ENCODE measurements around the gene ROCK1.

ROCK1 gene

GRCh38 chr18:21101172-21101571, 10.4 kb downstream of the ROCK1 start:
- DNase-seq, result no peak

DNA sequence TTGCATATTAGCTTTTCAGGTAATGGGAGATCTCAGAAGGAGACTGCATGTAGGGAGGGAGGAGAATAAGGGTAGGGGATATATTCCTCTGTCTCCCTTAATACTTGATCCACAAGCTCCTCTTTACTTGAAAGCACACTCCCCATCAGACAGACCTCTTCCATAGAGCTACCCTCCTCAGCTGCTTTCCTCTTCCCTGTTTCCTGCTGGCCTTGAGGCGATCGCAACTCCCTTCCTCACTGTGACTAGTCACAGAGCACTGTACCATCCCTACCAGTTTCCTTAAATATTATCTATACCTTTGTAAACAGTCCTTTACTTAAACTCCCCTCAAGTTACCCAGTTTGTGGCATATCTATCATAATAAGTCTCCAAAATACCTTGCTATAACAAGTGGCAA, 10.9 kb downstream of the ROCK1 start:
- no peak for DNase-seq

GRCh38 chr18:21100146-21100545, 11.5 kb downstream of the ROCK1 start:
- DNase-seq, result no peak

- no peak for DNase-seq
These were observed 12.2 kb downstream of the ROCK1 start for GRCh38 chr18:21099442-21099841.

- DNase-seq, result no peak
These were observed 14.9 kb downstream of the ROCK1 start for GRCh38 chr18:21096760-21097159.

GRCh38 chr18:21093133-21093532, 18.5 kb downstream of the ROCK1 start:
- no peak for DNase-seq

DNA sequence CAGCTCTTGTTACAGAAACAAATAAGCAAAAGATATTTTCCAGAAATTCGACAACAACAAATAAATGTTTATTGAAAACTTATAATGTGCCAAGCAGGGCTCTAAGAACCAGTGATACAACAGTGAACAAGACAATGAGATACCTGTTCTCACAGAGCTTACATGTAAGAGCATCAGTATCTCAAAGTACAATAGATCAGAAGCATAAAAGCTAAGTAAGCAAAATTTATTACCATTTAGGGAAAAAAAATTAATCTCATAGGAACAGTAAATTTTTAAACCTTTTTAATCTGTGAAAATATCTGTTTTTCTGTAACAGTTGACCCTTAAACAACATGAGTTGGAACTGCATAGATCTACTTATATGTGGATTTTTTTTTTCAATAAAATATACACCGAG, 20.9 kb downstream of the ROCK1 start:
- no peak for DNase-seq

DNA sequence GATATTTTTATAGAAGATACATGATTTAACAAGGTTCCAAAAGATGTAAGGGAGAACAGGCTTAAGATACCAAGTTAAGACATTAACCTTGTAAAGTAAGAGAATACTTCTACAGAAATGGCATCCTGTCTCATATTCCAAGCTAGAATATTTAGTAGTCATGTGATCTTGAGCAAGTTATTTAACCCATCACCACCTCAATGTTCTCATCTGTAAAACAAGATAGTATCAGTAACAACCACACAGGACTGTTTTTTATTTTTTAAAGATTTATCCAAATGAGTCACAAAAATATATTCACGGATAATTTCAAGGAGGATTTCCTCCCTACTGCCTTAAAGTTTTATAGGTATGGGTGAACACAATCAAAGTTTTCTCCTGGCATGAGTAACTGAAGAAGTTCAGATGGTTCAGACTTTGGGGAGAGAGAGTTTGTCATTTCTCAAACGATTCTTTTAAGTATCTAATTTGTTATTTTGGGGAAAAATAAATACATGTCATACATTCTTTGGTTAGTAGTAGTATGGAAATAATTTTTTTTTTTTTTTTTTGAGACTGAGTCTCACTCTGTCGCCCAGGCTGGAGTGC, 25.9 kb downstream of the ROCK1 start:
- no peak for DNase-seq

- DNase-seq, result no peak
These were observed 27.0 kb downstream of the ROCK1 start for GRCh38 chr18:21084511-21085078.

DNA sequence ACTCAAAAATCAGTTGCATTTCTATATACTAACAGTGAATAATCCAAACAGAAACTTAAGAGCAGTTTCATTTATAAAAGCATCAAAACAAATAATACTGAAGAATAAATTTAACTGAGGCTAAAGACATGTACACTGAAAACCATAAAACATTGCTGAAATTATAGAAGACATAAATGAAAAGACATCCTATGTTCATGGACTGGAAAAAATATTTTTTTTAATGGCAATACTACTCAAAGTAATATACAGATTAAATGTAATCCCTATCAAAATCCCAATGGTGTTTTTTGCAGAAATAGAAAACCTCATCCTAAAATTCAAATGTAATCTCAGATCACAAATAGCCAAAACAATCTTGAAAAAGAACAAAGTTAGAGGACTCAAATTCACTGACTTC, 28.6 kb downstream of the ROCK1 start:
- DNase-seq, result no peak

DNA sequence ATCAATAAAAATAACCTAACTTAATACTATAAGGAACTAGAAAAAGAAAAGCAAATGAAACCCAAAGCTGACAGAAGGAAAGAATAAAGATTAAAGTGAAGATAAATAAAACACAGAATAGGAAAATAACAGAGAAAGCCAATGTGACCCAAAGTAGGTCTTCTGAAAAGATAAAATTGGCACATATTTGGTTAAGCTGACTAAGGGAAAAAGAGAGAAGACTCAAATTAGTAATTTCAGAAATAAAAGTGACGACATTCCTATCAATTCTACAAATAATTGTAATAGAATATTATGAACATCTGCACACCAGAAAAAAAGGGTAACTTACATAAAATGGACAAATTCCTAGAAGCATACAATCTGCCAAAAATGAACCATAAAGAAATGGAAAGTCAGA, 30.2 kb downstream of the ROCK1 start:
- DNase-seq, result no peak

DNA sequence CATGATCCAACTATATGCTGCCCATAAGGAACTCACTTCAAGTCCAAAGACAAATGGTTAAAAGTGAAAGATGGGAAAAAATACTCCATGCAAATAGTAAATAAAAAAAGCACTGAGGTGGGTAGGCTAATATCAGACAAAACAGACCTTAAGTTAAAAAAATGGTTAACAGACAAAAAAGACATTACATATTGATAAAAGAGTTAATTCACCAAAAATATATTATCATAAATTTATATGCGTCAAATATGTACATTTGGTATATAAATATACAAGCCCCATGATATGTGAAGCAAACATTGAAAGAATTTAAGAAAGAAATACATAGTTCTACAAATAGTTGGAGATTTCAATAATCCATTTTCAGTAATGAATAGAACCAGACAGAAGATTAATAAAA, 31.0 kb downstream of the ROCK1 start:
- DNase-seq, result no peak

- no peak for DNase-seq
These were observed 37.0 kb downstream of the ROCK1 start for GRCh38 chr18:21074336-21075323.

GRCh38 chr18:21073180-21073579, 38.4 kb downstream of the ROCK1 start:
- DNase-seq, result no peak

- DNase-seq, result no peak
These were observed 40.5 kb downstream of the ROCK1 start for GRCh38 chr18:21071071-21071470.

DNA sequence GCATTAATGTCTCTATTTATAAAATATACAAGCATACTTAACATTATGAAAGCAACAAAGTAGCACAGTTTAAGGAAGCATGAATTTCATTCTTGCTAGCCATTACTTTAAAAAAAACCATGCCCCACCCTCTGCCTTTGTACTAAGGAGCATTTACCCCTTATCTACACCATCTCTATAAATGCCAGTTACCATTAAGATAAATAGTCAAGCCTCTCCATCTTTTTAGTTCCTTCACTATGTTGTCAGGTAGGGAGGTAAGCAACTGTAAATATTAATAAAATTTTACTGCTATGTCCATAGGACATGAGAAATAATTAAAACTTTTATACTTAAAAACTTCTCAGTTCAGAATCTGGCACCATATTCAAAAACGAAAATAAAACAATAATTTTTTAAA, 42.1 kb downstream of the ROCK1 start:
- no peak for DNase-seq

- no peak for DNase-seq
These were observed 47.3 kb downstream of the ROCK1 start for GRCh38 chr18:21064347-21064746.

- no peak for DNase-seq
These were observed 48.6 kb downstream of the ROCK1 start for GRCh38 chr18:21063011-21063410.

- no peak for DNase-seq
These were observed 54.5 kb downstream of the ROCK1 start for GRCh38 chr18:21057112-21057511.

GRCh38 chr18:21056545-21056944, 55.1 kb downstream of the ROCK1 start:
- no peak for DNase-seq

DNA sequence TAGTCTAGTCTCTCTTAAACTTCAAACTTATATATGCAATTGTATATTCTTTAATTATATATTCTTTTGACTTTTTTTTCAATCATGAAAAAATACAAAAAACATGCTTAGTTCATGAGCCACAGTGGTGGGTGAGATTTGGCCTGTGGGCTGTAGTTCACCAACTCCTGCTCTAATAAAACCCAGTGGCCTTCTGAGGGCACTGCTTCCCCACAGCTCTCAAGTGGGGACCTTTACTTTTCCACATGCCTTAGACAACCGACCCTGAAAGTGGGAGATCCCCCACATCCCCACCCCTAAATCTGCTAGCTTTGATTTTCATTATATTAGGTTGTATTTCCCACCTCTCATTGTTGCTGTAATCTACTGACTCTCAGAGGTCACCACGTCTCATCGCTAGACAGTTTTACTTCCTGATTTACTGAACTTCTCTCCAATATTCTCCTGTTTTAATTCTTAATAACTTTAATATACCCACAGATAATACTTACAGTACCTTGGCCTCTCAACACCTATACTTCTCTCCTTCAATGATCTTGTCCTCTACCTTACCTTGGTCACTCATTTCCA, 57.3 kb downstream of the ROCK1 start:
- no peak for DNase-seq

DNA sequence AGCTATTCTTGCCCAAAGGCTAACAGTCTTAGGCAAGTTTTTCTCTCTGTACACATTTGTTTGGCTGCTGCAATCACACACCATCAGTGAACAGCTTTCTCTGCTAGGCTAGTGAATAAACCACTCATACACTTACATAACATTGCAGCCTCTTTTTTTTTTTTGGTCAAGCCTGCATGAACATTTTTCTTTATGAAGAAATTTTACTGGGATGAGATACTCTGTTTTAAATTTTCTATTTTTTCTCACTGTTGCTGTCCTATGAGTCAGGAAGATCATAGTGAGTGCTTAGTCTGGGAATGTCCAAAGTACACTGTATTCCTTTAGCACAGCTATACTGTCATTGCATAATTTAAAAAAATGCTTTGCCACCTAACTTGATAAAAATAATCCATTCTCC, 58.5 kb downstream of the ROCK1 start:
- DNase-seq, result no peak

DNA sequence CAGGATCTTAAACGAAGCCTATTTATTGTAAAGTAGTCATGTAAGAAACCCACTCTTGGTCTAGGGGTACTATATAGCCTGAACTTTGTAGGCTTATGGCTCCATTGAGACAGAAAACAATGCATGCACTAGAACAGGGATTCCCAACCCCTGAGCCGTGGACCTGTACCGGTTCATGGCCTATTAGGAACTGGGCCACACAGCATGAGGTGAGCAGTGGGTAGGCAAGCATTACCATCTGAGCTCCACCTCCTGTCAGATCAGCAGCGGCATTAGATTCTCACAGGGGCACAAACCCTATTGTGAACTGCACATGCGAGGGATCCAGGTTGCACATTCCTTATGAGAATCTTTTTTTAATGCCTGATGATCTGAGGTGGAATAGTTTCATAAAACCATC, 59.2 kb downstream of the ROCK1 start:
- no peak for DNase-seq

- no peak for DNase-seq
These were observed 60.0 kb downstream of the ROCK1 start for GRCh38 chr18:21051620-21052019.
